Left ventricle myocardium inferior (tissue), 1 donor: ENCODE data around the gene FRMD4A. TPM values are rescaled to one million over a fixed set of nuclear protein-coding genes. Genes with fewer than 3 reads are reported as not detected.

Source experiments
- DNase-seq: peaks from one replicate; pipeline ENCODE4 v3.0.0-alpha.2; 2020
- H3K27ac ChIP-seq: fragments of 200-600 bp; replicated peaks from 2 replicates; pipeline ENCODE4 v1.8.0; 2021
- H3K27me3 ChIP-seq: fragments of 200-600 bp; 2 replicates; pipeline ENCODE4 v1.8.0; 2021; ENCODE audit warnings: low read depth
- H3K36me3 ChIP-seq: fragments of 200-600 bp; 2 replicates; pipeline ENCODE4 v1.8.0; 2021
- H3K4me1 ChIP-seq: fragments of 200-600 bp; 2 replicates; pipeline ENCODE4 v1.8.0; 2021
- H3K4me3 ChIP-seq: fragments of 200-600 bp; 2 replicates; pipeline ENCODE4 v1.8.0; 2021; ENCODE audit warnings: mild to moderate bottlenecking, moderate library complexity
- H3K9me3 ChIP-seq: fragments of 200-600 bp; replicated peaks from 2 replicates; pipeline ENCODE4 v1.8.0; 2021
- CTCF ChIP-seq: fragments of 200-600 bp; IDR thresholded peaks from 2 replicates; pipeline ENCODE4 v1.8.0; 2021; ENCODE audit warnings: antibody characterized with exemption, mild to moderate bottlenecking, borderline replicate concordance
- intact Hi-C: fragments of 100-400 bp; cut with micrococcal nuclease; formaldehyde crosslinking; loops from one replicate; pipeline ENCODE4 v1.11.0; 2022
- total RNA-seq: library from RNA; stranded (reverse); fragmentation: NEBNext Ultra II Directional; extraction: Animal tissue kit (Norgen Biotek cat#: 25700); gene quantifications from one replicate; pipeline ENCODE4 v1.2.1, GENCODE V29; 2021
- donor health status: DM: no; HTN: yes; CAD: no; lungs with severe emphysema.

The FRMD4A gene
- total RNA-seq, 1 donor from 2014 or later = 26.1 TPM

- H3K27ac ChIP-seq = no peak overlapping the region
- peaks cover 20% of the 10 kb centered on the region for H3K36me3 ChIP-seq
- TF ChIP-seq CTCF = no peak
- H3K9me3 ChIP-seq = no peaks in the 10 kb centered on the region
- intact Hi-C loops = no loop called here
- DNase-seq = no peak
- H3K4me3 ChIP-seq = no peak overlapping the region
- peaks cover 43% of the 10 kb centered on the region for H3K4me1 ChIP-seq
- H3K27me3 ChIP-seq = no peaks in the 10 kb centered on the region
These were observed 607.7 kb downstream of the FRMD4A start for GRCh38 chr10:13722747-13723653.

GRCh38 chr10:13721486-13721885 lies 609.2 kb downstream of the FRMD4A start:
- no peak overlapping the region for H3K27ac ChIP-seq
- no peak for DNase-seq
- no peaks in the 10 kb centered on the region for H3K27me3 ChIP-seq
- H3K9me3 ChIP-seq = no peaks in the 10 kb centered on the region
- H3K4me3 ChIP-seq = no peak overlapping the region
- H3K36me3 ChIP-seq = peaks cover 11% of the 10 kb centered on the region
- H3K4me1 ChIP-seq = peaks cover 59% of the 10 kb centered on the region
- TF ChIP-seq CTCF = no peak
- intact Hi-C loops = no loop called here

GRCh38 chr10:13720699-13721098 lies 610.0 kb downstream of the FRMD4A start:
- no peak overlapping the region for H3K27ac ChIP-seq

GRCh38 chr10:13719425-13719824 lies 611.3 kb downstream of the FRMD4A start:
- no peaks in the 10 kb centered on the region for H3K9me3 ChIP-seq
- TF ChIP-seq CTCF = no peak
- no peak overlapping the region for H3K4me3 ChIP-seq
- no peaks in the 10 kb centered on the region for H3K27me3 ChIP-seq
- DNase-seq = no peak
- intact Hi-C loops = loop anchor here (5.0 to 10.0 kb wide), 2 partner anchors 47 to 55 kb away; no protein-coding TSS in a partner anchor
- peaks cover 5% of the 10 kb centered on the region for H3K36me3 ChIP-seq
- H3K4me1 ChIP-seq = peaks cover 60% of the 10 kb centered on the region
- H3K27ac ChIP-seq = peak overlapping the region; percentile 86

More at GRCh38 chr10:13720699-13721098, 610.0 kb downstream of the FRMD4A start:
- Histone ChIP-seq H3K9me3 (no peaks in the 10 kb centered on the region), H3K4me3 (no peak overlapping the region), H3K4me1 (peaks cover 66% of the 10 kb centered on the region), H3K36me3 (peaks cover 5% of the 10 kb centered on the region), H3K27me3 (no peaks in the 10 kb centered on the region)
- intact Hi-C loops = no loop called here
- no peak for DNase-seq
- no peak for TF ChIP-seq CTCF

- H3K27me3 ChIP-seq = no peaks in the 10 kb centered on the region
- peak overlapping the region; percentile 86 for H3K27ac ChIP-seq
- no peak for DNase-seq
- no peaks in the 10 kb centered on the region for H3K9me3 ChIP-seq
- no peak for TF ChIP-seq CTCF
- intact Hi-C loops = loop anchor here (5.0 to 10.0 kb wide), 2 partner anchors 47 to 56 kb away; no protein-coding TSS in a partner anchor
- H3K36me3 ChIP-seq = peaks cover 5% of the 10 kb centered on the region
- peaks cover 54% of the 10 kb centered on the region for H3K4me1 ChIP-seq
- peak overlapping the region; percentile 61 for H3K4me3 ChIP-seq
These were observed 611.9 kb downstream of the FRMD4A start for GRCh38 chr10:13718820-13719219.
